Measurements from ENCODE around the gene KRTAP19-8. TPM values are rescaled to one million over a fixed set of nuclear protein-coding genes. Genes with fewer than 3 reads are reported as not detected.

The KRTAP19-8 gene
- total RNA-seq, 2 donors from 2014 or later = not detected

- ATAC-seq (no peak), DNase-seq (no peak)
- intact Hi-C loops (cut with DNase I, micrococcal nuclease) = no loop called here
Measured at GRCh38 chr21:31018232-31018631, 20.0 kb downstream of the KRTAP19-8 start.

DNA sequence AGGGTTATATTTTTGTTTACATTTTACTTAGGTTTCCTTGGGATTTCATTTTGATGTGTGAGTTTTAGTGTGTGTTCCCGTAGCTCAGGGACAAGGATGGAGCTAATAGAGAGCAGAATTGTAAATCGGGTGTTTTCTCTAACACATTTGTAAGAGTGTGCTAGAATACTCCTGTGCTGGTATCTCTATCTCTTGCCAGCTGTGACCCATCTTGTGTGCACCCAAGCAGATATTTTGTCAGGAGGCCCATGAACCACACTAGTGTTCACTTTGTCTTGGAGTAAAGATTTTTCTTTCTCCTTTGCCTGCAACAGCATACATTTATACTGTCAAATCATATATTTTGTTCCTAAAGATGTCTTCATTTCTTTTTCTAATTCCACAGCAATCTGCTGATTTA is 23.4 kb downstream of the KRTAP19-8 start:
- DNase-seq = no peak
- no peak for ATAC-seq
- intact Hi-C loops (cut with DNase I, micrococcal nuclease) = no loop called here

DNA sequence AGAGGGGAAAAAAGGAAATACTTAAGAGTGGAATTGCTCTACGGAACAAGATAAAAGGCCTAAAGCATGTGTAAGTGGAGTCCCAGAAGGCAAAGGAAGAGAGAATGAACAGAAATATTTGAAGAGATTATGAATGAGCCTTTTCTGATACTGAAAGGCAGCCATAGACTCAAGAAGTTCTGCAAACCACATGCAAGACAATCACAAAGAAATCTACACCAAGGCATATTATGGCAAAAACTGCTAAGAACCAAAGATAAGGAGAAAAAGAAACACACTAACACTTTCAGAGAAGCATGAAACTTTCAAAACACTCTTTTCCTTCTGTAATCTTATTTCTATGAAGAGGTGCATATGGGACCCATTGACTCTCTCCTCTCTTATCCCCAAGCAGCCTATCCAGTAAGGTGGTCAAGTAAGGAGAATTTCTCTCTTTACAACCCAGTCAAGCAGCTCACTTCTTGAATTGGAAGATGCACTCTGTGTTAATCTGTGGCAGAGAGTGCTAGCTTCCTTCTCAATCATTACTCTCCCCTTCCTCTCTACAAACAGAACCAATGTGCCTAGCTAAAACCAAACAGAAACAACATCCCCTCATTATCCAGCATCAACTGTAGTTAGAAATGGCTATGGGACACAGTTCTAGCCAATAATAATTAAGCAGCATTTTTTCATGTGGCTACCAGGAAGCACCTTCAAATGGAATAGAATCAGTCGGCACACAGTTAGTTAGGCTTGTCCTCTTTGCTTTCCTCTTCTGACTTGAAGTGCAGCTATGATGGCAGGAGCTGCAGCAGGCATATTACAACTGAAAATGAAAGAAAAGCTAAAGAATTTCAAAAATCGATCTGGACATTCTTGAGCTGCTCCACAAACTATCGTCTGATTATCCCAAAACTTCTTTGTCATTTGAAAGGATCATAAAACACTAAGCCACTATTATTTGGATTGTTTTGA is 25.9 kb downstream of the KRTAP19-8 start:
- no peak for ATAC-seq
- no peak for DNase-seq
- intact Hi-C loops (cut with DNase I, micrococcal nuclease) = no loop called here

GRCh38 chr21:31011412-31011811 is 26.9 kb downstream of the KRTAP19-8 start:
- ATAC-seq (no peak), DNase-seq (no peak)

GRCh38 chr21:31008355-31008754 is 29.9 kb downstream of the KRTAP19-8 start:
- DNase-seq = no peak
- no peak for ATAC-seq
- intact Hi-C loops (cut with DNase I, micrococcal nuclease) = no loop called here

More at GRCh38 chr21:31011412-31011811, 26.9 kb downstream of the KRTAP19-8 start:
- intact Hi-C loops (cut with DNase I, micrococcal nuclease) = no loop called here

DNA sequence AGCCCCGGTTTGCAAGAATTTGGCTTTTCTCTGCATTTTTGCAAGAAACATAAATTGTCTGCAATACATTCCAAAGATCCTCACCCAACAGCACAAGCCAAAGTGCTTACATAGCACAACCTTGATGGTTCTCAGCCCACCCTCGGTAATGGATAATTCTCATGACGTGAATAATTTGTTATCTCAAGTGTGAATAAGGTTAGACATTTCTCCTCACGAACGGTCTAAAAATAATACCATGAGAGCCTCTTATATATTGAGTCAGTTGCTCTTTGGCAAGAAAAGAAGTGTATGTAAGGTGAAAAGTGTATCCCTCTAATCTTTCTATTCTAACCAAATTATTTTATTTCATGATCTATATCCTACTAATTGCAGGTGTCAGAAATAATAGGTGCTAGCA is 33.3 kb downstream of the KRTAP19-8 start:
- DNase-seq (no peak), ATAC-seq (no peak)
- intact Hi-C loops (cut with DNase I, micrococcal nuclease) = no loop called here

- DNase-seq = no peak
- intact Hi-C loops (cut with DNase I, micrococcal nuclease) = no loop called here
- ATAC-seq = no peak
Measured at GRCh38 chr21:31003471-31003870, 34.8 kb downstream of the KRTAP19-8 start.

- ATAC-seq (no peak), DNase-seq (no peak)
- intact Hi-C loops (cut with DNase I, micrococcal nuclease) = no loop called here
Measured at GRCh38 chr21:30997541-30997940, 40.7 kb downstream of the KRTAP19-8 start.

GRCh38 chr21:30996728-30997127 is 41.5 kb downstream of the KRTAP19-8 start:
- intact Hi-C loops (cut with DNase I, micrococcal nuclease) = no loop called here
- ATAC-seq = no peak
- DNase-seq = no peak

DNA sequence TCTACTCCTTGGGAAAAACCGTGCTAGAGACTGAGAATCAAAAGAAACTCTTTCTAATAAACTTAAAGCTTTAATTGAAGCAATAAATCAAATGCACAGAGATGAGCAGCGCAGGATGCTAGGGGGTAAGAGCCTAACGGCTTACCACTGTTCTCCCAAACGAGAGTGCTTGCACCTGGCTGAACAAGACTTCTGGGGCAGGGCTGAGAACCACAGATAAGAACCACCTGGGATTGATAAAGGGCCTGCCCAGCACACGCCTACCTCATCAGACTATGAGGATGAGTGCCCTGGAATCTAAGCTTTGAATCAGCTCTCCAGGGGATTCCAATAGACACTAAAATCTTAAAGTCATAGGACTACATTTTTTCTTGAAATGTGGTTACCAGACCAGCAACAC is 43.3 kb downstream of the KRTAP19-8 start:
- DNase-seq = no peak
- no peak for ATAC-seq
- intact Hi-C loops (cut with DNase I, micrococcal nuclease) = no loop called here

DNA sequence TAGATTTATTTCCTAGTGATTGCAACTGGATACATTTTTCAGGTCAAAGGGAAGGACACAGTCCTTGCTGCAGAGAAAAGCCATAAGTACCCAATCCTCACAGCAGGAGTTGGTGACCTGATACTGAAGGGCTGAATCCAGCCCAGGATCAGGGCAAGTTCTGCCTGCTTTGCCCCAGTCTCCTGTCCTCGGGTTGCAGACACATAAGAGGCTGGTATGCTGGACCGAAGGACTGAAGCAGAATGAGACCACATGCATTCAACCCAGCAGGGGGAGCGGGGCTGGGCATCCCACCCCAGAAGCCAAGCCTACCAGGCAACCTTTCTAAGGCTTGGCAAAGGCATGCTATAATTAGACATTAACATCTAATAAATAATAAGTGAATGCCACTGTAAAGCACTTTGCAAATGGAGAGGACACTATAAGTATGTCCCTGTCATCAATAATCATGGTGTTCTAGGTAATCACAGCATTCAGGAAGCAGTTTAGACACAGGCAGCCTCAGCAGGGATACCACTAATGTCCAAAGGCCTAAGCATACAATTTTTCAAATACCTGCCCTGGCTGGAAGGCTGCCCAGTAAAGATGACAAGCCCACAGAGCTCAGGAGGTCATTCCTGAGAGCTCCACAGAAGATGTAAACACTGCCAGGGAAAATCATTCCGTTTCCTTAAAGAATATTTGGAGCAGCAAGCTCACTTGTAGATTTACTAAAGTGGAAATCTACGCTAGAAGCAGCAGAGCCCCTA is 47.6 kb downstream of the KRTAP19-8 start:
- DNase-seq = no peak
- no peak for ATAC-seq
- intact Hi-C loops (cut with DNase I, micrococcal nuclease) = no loop called here

DNA sequence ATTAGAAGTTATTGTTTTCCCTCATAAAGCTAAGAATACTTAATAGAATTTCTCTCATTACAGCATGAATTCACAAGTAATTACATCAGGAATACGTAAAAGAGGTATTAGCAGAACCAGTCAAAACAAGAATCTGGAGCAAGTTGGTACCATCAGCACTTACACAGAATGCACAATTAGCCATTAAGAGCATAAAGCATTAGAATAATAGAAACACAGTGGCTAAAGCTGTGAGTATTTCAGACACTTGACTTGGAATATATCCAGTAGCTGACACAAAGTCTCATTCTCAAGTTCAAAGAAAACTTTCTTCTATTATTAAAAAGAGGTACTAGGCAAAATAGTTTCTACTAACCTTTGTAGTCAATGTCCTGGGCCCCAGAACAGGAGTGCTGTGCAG is 49.6 kb downstream of the KRTAP19-8 start:
- DNase-seq = no peak

More for the DNA sequence above, 49.6 kb downstream of the KRTAP19-8 start:
- ATAC-seq = no peak
- intact Hi-C loops (cut with DNase I, micrococcal nuclease) = no loop called here

Other genes starting within 250 kb of the KRTAP19-8 start
- not detected for gene KRTAP8-1, start 225.2 kb downstream of the KRTAP19-8 start, total RNA-seq
- gene KRTAP7-1, start 208.7 kb downstream of the KRTAP19-8 start, total RNA-seq = not detected
- not detected for gene KRTAP11-1, start 156.9 kb downstream of the KRTAP19-8 start, total RNA-seq

Measured in left colon (tissue), 2 donors.